ENCODE measurements around the gene CALCOCO1.

GRCh38 chr12:53728206-53728605 lies 954 bp upstream of the CALCOCO1 start:
- no peak for TF ChIP-seq CTCF (conservative IDR thresholded peaks at IDR 0.05; ENCODE audit: low read depth, low read length)
- no peak for TF ChIP-seq EZH2 (IDR thresholded peaks at IDR 0.05; ENCODE audit: borderline replicate concordance, low read depth, low read length, poor library complexity, severe bottlenecking)
